ENCODE measurements around the gene YIPF7. TPM values are rescaled to one million over a fixed set of nuclear protein-coding genes. Genes with fewer than 3 reads are reported as not detected.

The YIPF7 gene
- total and polyA plus RNA-seq, 10 of the 15 experiments (the other 5 are each of a cell fraction or from before 2014, with no cell fraction given), result 0.39 TPM; not detected in 9

DNA sequence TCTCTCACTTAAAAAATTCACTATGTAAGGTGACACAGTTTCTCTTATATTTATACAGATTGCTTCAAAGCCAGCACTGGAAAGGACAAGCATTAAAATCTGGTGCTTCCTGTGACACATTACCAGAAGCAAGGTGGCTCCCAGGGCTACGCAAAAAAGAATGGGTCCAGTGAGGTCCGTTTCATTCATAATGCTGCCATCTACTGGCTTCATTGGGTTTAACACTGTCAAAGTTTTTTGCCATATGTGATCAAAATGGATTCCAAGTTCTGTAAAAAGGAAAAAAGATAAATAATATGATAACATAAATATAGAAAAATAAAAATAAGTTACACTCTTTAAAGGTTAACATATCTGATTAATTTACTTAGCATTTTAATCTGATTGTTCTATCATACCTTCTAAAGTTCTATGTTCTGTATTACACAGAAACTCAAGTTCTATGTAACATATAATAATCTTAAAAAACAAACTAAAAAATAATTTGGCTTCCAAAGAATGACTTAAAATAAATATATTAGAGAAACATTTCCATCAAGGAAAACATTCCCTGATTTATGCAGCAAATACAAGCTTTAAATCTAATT is 22.1 kb downstream of the YIPF7 start:
- peak; percentile 96 for ATAC-seq
- TF ChIP-seq, protein P1, sequence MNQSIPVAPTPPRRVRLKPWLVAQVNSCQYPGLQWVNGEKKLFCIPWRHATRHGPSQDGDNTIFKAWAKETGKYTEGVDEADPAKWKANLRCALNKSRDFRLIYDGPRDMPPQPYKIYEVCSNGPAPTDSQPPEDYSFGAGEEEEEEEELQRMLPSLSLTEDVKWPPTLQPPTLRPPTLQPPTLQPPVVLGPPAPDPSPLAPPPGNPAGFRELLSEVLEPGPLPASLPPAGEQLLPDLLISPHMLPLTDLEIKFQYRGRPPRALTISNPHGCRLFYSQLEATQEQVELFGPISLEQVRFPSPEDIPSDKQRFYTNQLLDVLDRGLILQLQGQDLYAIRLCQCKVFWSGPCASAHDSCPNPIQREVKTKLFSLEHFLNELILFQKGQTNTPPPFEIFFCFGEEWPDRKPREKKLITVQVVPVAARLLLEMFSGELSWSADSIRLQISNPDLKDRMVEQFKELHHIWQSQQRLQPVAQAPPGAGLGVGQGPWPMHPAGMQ (IDR thresholded peaks at IDR 0.05; ENCODE audit: borderline replicate concordance), result no peak
- TF ChIP-seq MYC (IDR thresholded peaks at IDR 0.05; ENCODE audit: insufficient read depth, insufficient read length, insufficient replicate concordance, low read length, severe bottlenecking) (no peak), RFX5 (IDR thresholded peaks at IDR 0.05; ENCODE audit: low read depth, low read length) (no peak), CHD1 (IDR thresholded peaks at IDR 0.05; ENCODE audit: low read depth, low read length) (no peak), RBBP5 (conservative IDR thresholded peaks at IDR 0.05) (no peak), CBX5 (IDR thresholded peaks at IDR 0.05; ENCODE audit: low read depth) (no peak), EED (IDR thresholded peaks at IDR 0.05; ENCODE audit: low read depth) (no peak), YY1 (IDR thresholded peaks at IDR 0.05; ENCODE audit: low read depth, low read length) (peak; percentile 70), IKZF2 (IDR thresholded peaks at IDR 0.05) (no peak)
- TF ChIP-seq, protein P2, sequence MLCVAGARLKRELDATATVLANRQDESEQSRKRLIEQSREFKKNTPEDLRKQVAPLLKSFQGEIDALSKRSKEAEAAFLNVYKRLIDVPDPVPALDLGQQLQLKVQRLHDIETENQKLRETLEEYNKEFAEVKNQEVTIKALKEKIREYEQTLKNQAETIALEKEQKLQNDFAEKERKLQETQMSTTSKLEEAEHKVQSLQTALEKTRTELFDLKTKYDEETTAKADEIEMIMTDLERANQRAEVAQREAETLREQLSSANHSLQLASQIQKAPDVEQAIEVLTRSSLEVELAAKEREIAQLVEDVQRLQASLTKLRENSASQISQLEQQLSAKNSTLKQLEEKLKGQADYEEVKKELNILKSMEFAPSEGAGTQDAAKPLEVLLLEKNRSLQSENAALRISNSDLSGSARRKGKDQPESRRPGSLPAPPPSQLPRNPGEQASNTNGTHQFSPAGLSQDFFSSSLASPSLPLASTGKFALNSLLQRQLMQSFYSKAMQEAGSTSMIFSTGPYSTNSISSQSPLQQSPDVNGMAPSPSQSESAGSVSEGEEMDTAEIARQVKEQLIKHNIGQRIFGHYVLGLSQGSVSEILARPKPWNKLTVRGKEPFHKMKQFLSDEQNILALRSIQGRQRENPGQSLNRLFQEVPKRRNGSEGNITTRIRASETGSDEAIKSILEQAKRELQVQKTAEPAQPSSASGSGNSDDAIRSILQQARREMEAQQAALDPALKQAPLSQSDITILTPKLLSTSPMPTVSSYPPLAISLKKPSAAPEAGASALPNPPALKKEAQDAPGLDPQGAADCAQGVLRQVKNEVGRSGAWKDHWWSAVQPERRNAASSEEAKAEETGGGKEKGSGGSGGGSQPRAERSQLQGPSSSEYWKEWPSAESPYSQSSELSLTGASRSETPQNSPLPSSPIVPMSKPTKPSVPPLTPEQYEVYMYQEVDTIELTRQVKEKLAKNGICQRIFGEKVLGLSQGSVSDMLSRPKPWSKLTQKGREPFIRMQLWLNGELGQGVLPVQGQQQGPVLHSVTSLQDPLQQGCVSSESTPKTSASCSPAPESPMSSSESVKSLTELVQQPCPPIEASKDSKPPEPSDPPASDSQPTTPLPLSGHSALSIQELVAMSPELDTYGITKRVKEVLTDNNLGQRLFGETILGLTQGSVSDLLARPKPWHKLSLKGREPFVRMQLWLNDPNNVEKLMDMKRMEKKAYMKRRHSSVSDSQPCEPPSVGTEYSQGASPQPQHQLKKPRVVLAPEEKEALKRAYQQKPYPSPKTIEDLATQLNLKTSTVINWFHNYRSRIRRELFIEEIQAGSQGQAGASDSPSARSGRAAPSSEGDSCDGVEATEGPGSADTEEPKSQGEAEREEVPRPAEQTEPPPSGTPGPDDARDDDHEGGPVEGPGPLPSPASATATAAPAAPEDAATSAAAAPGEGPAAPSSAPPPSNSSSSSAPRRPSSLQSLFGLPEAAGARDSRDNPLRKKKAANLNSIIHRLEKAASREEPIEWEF (IDR thresholded peaks at IDR 0.05; ENCODE audit: insufficient replicate concordance, low read depth, low read length), result no peak
- TF ChIP-seq, protein P3, sequence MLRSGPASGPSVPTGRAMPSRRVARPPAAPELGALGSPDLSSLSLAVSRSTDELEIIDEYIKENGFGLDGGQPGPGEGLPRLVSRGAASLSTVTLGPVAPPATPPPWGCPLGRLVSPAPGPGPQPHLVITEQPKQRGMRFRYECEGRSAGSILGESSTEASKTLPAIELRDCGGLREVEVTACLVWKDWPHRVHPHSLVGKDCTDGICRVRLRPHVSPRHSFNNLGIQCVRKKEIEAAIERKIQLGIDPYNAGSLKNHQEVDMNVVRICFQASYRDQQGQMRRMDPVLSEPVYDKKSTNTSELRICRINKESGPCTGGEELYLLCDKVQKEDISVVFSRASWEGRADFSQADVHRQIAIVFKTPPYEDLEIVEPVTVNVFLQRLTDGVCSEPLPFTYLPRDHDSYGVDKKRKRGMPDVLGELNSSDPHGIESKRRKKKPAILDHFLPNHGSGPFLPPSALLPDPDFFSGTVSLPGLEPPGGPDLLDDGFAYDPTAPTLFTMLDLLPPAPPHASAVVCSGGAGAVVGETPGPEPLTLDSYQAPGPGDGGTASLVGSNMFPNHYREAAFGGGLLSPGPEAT (IDR thresholded peaks at IDR 0.05; ENCODE audit: low read depth), result no peak

More for the DNA sequence above, 22.1 kb downstream of the YIPF7 start:
- ChIA-PET RAD21 (ENCODE audit: unreplicated experiment) (no interaction called here), POLR2A (no interaction called here), CTCF (interaction anchor here (0.7 to 1.7 kb wide), 11 partner anchors 9 to 1634 kb away, joined by 3 to 5 read pairs (median 3); partner anchors contain the start of genes GNPDA2 and GUF1), SMC1A (ENCODE audit: uncharacterized antibody, unreplicated experiment) (interaction anchor here (0.6 to 1.5 kb wide), 3 partner anchors 49 to 1498 kb away, joined by 3 read pairs; partner anchors contain the start of gene GUF1)
- peak overlapping the region; percentile 19 for H2AFZ ChIP-seq (ENCODE audit: control insufficient read depth, low read depth, low read length)
- no peaks in the 10 kb centered on the region for H3K36me3 ChIP-seq (ENCODE audit: control insufficient read depth in 2 of 2, insufficient read depth in 2 of 2, low read length in 1 of 2)
- no peak overlapping the region for H3K4me2 ChIP-seq (ENCODE audit: control insufficient read depth, insufficient read depth)
- no peaks in the 10 kb centered on the region for H4K20me1 ChIP-seq (ENCODE audit: control insufficient read depth, insufficient read depth)
- intact Hi-C loops (cut with micrococcal nuclease; ENCODE audit: unreplicated experiment) (loop anchor here (1.0 to 5.0 kb wide), 3 partner anchors 181 to 1634 kb away; partner anchors contain the start of gene KCTD8), in situ Hi-C loops (cut with MboI) (loop anchor here (10.0 kb wide), 1 partner anchor 1495 kb away; no protein-coding TSS in a partner anchor)
- no TSS peak for BruUV-seq (replicated peaks)
- H3K9ac ChIP-seq (ENCODE audit: control insufficient read depth, insufficient read depth, low read length), result no peak overlapping the region
- no peaks in the 10 kb centered on the region for H3K79me2 ChIP-seq (ENCODE audit: control insufficient read depth, insufficient read depth, low read length)
- H3K9me3 ChIP-seq (replicated peaks; ENCODE audit: control insufficient read depth, insufficient read depth, low read length), result no peaks in the 10 kb centered on the region
- H3K4me1 ChIP-seq (ENCODE audit: control insufficient read depth, insufficient read depth, low read length), result no peaks in the 10 kb centered on the region
- no peak overlapping the region for H3K4me3 ChIP-seq
- WGBS (ENCODE audit: insufficient coverage, insufficient replicate concordance, low lambda C conversion rate, missing lambda C conversion rate), result 8% methylated on average over 2 of the region's 2 CpGs
- DNase-seq (ENCODE audit: low read depth, low spot score) (peak; percentile 12), FAIRE-seq (peak; percentile 91)
- no peaks in the 10 kb centered on the region for H3K27me3 ChIP-seq (replicated peaks in 1 of 2; ENCODE audit: control insufficient read depth in 2 of 2, insufficient read depth in 2 of 2, low read length in 1 of 2)
- no peak overlapping the region for H3K27ac ChIP-seq (ENCODE audit: control insufficient read depth, insufficient read depth)
